Activated CD8-positive, alpha-beta memory T cell treated with anti-CD3 and anti-CD28 coated beads, Interleukin-2, amount 10 ng/mL, durations not matched to agents 7 days and 5 days (primary cell): ENCODE data around the gene GNB1L. TPM values are rescaled to one million over a fixed set of nuclear protein-coding genes. Genes with fewer than 3 reads are reported as not detected.

Experiments used
- ATAC-seq: fragments of 150-1000 bp; cut with Tn5 transposase; one replicate; pipeline ENCODE4 v1.10.0; 2021; ENCODE audit warnings: moderate library complexity
- CTCF ChIA-PET: fragments of 350-600 bp; sonication (Branson Sonifier 250); formaldehyde crosslinking; loops from one replicate; lab custom pipeline; 2021; ENCODE audit warnings: antibody characterized with exemption; lab: Charles Lee
- DNase-seq: peaks from one replicate; pipeline ENCODE4 v3.0.0-alpha.2; 2020
- H3K27ac Mint-ChIP-seq: one replicate; pipeline ENCODE4 v1.8.0; 2021; ENCODE audit warnings: mild to moderate bottlenecking, mixed read lengths
- H3K27me3 Mint-ChIP-seq: one replicate; pipeline ENCODE4 v1.8.0; 2021; ENCODE audit warnings: mixed read lengths
- H3K36me3 Mint-ChIP-seq: one replicate; pipeline ENCODE4 v1.8.0; 2021; ENCODE audit warnings: mild to moderate bottlenecking, mixed read lengths
- H3K4me1 Mint-ChIP-seq: one replicate; pipeline ENCODE4 v1.8.0; 2021; ENCODE audit warnings: mixed read lengths
- H3K4me3 Mint-ChIP-seq: one replicate; pipeline ENCODE4 v1.8.0; 2021; ENCODE audit warnings: mild to moderate bottlenecking, moderate library complexity, mixed read lengths
- H3K9me3 Mint-ChIP-seq: one replicate; pipeline ENCODE4 v1.8.0; 2022; ENCODE audit warnings: low read depth, mixed read lengths
- total RNA-seq, 2 experiments: library from RNA; stranded (reverse); gene quantifications; one replicate each; pipeline ENCODE4 v1.2.3, GENCODE V29; 2021

GNB1L gene
- total RNA-seq, 2 experiments from 2014 or later, result 13.7 to 14.7 TPM

- H3K9me3 Mint-ChIP-seq, result no peaks in the 10 kb centered on the region
- no peaks in the 10 kb centered on the region for H3K27me3 Mint-ChIP-seq
- no peak overlapping the region for H3K4me3 Mint-ChIP-seq
- ATAC-seq, result no peak
- DNase-seq, result no peak
- no peaks in the 10 kb centered on the region for H3K36me3 Mint-ChIP-seq
- H3K4me1 Mint-ChIP-seq, result peaks cover 3% of the 10 kb centered on the region
- CTCF ChIA-PET, result no interaction called here
- H3K27ac Mint-ChIP-seq, result no peak overlapping the region
Observed at GRCh38 chr22:19877626-19878339, 23.1 kb upstream of the GNB1L start.

GRCh38 chr22:19876941-19877625, 22.4 kb upstream of the GNB1L start:
- DNase-seq (no peak), ATAC-seq (no peak)
- Mint-ChIP-seq H3K4me3 (no peak overlapping the region), H3K36me3 (no peaks in the 10 kb centered on the region), H3K4me1 (peaks cover 3% of the 10 kb centered on the region), H3K27me3 (no peaks in the 10 kb centered on the region), H3K27ac (no peak overlapping the region), H3K9me3 (no peaks in the 10 kb centered on the region)
- CTCF ChIA-PET, result no interaction called here

- DNase-seq, result no peak
- no peak for ATAC-seq
Observed at GRCh38 chr22:19876314-19876940, 21.8 kb upstream of the GNB1L start.

GRCh38 chr22:19875531-19876313, 21.0 kb upstream of the GNB1L start:
- ATAC-seq (no peak), DNase-seq (no peak)
- Mint-ChIP-seq H3K9me3 (no peaks in the 10 kb centered on the region), H3K36me3 (no peaks in the 10 kb centered on the region), H3K4me3 (no peak overlapping the region), H3K27ac (no peak overlapping the region), H3K27me3 (no peaks in the 10 kb centered on the region), H3K4me1 (peaks cover 3% of the 10 kb centered on the region)
- CTCF ChIA-PET, result interaction anchor here (1.2 kb wide), 1 partner anchor 9 kb away, joined by 3 read pairs; no protein-coding TSS in a partner anchor

More at GRCh38 chr22:19876314-19876940, 21.8 kb upstream of the GNB1L start:
- CTCF ChIA-PET, result interaction anchor here (1.2 kb wide), 1 partner anchor 10 kb away, joined by 3 read pairs; no protein-coding TSS in a partner anchor
- Mint-ChIP-seq H3K27me3 (no peaks in the 10 kb centered on the region), H3K36me3 (no peaks in the 10 kb centered on the region), H3K4me1 (peaks cover 3% of the 10 kb centered on the region), H3K4me3 (no peak overlapping the region), H3K9me3 (no peaks in the 10 kb centered on the region), H3K27ac (no peak overlapping the region)

GRCh38 chr22:19875061-19875530, 20.4 kb upstream of the GNB1L start:
- H3K4me1 Mint-ChIP-seq, result peaks cover 3% of the 10 kb centered on the region
- CTCF ChIA-PET, result interaction anchor here (1.2 kb wide), 1 partner anchor 9 kb away, joined by 3 read pairs; no protein-coding TSS in a partner anchor
- no peak for DNase-seq
- H3K27ac Mint-ChIP-seq, result no peak overlapping the region
- H3K4me3 Mint-ChIP-seq, result no peak overlapping the region
- no peaks in the 10 kb centered on the region for H3K9me3 Mint-ChIP-seq
- no peaks in the 10 kb centered on the region for H3K27me3 Mint-ChIP-seq
- no peaks in the 10 kb centered on the region for H3K36me3 Mint-ChIP-seq
- no peak for ATAC-seq

GRCh38 chr22:19874307-19875060, 19.8 kb upstream of the GNB1L start:
- Mint-ChIP-seq H3K27ac (no peak overlapping the region), H3K27me3 (no peaks in the 10 kb centered on the region), H3K36me3 (no peaks in the 10 kb centered on the region), H3K9me3 (no peaks in the 10 kb centered on the region), H3K4me1 (peaks cover 3% of the 10 kb centered on the region), H3K4me3 (no peak overlapping the region)
- CTCF ChIA-PET, result no interaction called here
- peak; percentile 10 for ATAC-seq
- no peak for DNase-seq

- H3K27ac Mint-ChIP-seq, result no peak overlapping the region
- peaks cover 3% of the 10 kb centered on the region for H3K4me1 Mint-ChIP-seq
- no peak overlapping the region for H3K4me3 Mint-ChIP-seq
- H3K36me3 Mint-ChIP-seq, result no peaks in the 10 kb centered on the region
- ATAC-seq (no peak), DNase-seq (no peak)
- CTCF ChIA-PET, result no interaction called here
- H3K9me3 Mint-ChIP-seq, result no peaks in the 10 kb centered on the region
- no peaks in the 10 kb centered on the region for H3K27me3 Mint-ChIP-seq
Observed at GRCh38 chr22:19873960-19874306, 19.3 kb upstream of the GNB1L start.

- Mint-ChIP-seq H3K4me1 (peaks cover 3% of the 10 kb centered on the region), H3K27ac (no peak overlapping the region), H3K4me3 (no peak overlapping the region), H3K27me3 (no peaks in the 10 kb centered on the region), H3K9me3 (no peaks in the 10 kb centered on the region), H3K36me3 (no peaks in the 10 kb centered on the region)
- DNase-seq, result no peak
- ATAC-seq, result no peak
- CTCF ChIA-PET, result no interaction called here
Observed at GRCh38 chr22:19873138-19873959, 18.7 kb upstream of the GNB1L start.

- peaks cover 3% of the 10 kb centered on the region for H3K4me1 Mint-ChIP-seq
Observed at GRCh38 chr22:19872779-19873137, 18.1 kb upstream of the GNB1L start.

GRCh38 chr22:19871845-19872778, 17.4 kb upstream of the GNB1L start:
- ATAC-seq (no peak), DNase-seq (no peak)
- Mint-ChIP-seq H3K27ac (no peak overlapping the region), H3K27me3 (no peaks in the 10 kb centered on the region), H3K4me3 (no peak overlapping the region), H3K4me1 (peaks cover 3% of the 10 kb centered on the region), H3K9me3 (no peaks in the 10 kb centered on the region), H3K36me3 (no peaks in the 10 kb centered on the region)
- CTCF ChIA-PET, result no interaction called here

More at GRCh38 chr22:19872779-19873137, 18.1 kb upstream of the GNB1L start:
- Mint-ChIP-seq H3K9me3 (no peaks in the 10 kb centered on the region), H3K36me3 (no peaks in the 10 kb centered on the region), H3K27ac (no peak overlapping the region), H3K4me3 (no peak overlapping the region), H3K27me3 (no peaks in the 10 kb centered on the region)
- CTCF ChIA-PET, result no interaction called here
- ATAC-seq (no peak), DNase-seq (no peak)
